H1 (cell line): ENCODE data around the gene DPYSL3. TPM values are rescaled to one million over a fixed set of nuclear protein-coding genes. Genes with fewer than 3 reads are reported as not detected.

Source experiments
- CTCF ChIA-PET: fragments of 300-600 bp; sonication (Branson Sonifier 250); formaldehyde crosslinking; loops from one replicate; lab custom pipeline; 2021; ENCODE audit not compliant: partially characterized antibody; lab: Charles Lee
- POLR2A ChIA-PET: fragments of 300-600 bp; sonication (Branson Sonifier 250); formaldehyde crosslinking; loops from one replicate; lab custom pipeline; 2021; ENCODE audit warnings: inconsistent platforms; ENCODE audit not compliant: partially characterized antibody; lab: Charles Lee
- DNase-seq, 2 experiments: peaks; one replicate each; pipeline versions ENCODE4 v3.0.0 to v3.0.0-alpha.2; 2010 to 2022; ENCODE audit warnings: low spot score in 2 of 2, low read depth in 1 of 2, mixed read lengths in 1 of 2
- FAIRE-seq: peaks from 2 replicates; lab custom pipeline; 2011; peaks lifted over from hg19 to GRCh38; lab: Jason Lieb, UNC
- H2AFZ ChIP-seq: 2 replicates; pipeline ENCODE4 v1.8.1; 2012; ENCODE audit warnings: low read length, inconsistent platforms
- H2AK5ac ChIP-seq: 2 replicates; pipeline ENCODE4 v1.6.1; 2013; ENCODE audit warnings: low read depth, low read length
- H2BK120ac ChIP-seq: replicated peaks from 2 replicates; pipeline ENCODE3; 2013; ENCODE audit warnings: low read depth, low read length, inconsistent platforms
- H2BK12ac ChIP-seq: 2 replicates; pipeline ENCODE4 v1.6.1; 2013; ENCODE audit warnings: low read depth, low read length
- H2BK15ac ChIP-seq: 2 replicates; pipeline ENCODE4 v1.6.1; 2013; ENCODE audit warnings: low read length
- H2BK20ac ChIP-seq: 2 replicates; pipeline ENCODE4 v1.6.1; 2013; ENCODE audit warnings: low read length
- H2BK5ac ChIP-seq: 2 replicates; pipeline ENCODE4 v1.6.1; 2013; ENCODE audit warnings: low read depth, low read length
- H3K14ac ChIP-seq: 2 replicates; pipeline ENCODE4 v1.6.1; 2013; ENCODE audit warnings: inconsistent platforms; ENCODE audit not compliant: insufficient read length
- H3K18ac ChIP-seq: 2 replicates; pipeline ENCODE4 v1.6.1; 2013; ENCODE audit warnings: low read length; ENCODE audit errors: extremely low read depth
- H3K23ac ChIP-seq: 2 replicates; pipeline ENCODE4 v1.6.1; 2013; ENCODE audit warnings: inconsistent platforms; ENCODE audit not compliant: insufficient read length
- H3K23me2 ChIP-seq: 2 replicates; pipeline ENCODE4 v1.6.1; 2013; ENCODE audit warnings: low read depth, low read length
- H3K27ac ChIP-seq: 2 replicates; pipeline ENCODE4 v1.6.1; 2011; ENCODE audit warnings: low read depth, low read length, inconsistent platforms
- H3K27me3 ChIP-seq, 4 experiments: replicated peaks in 1 of 4; 1 replicate in 1 of 4; 2 replicates in 3 of 4; pipeline versions ENCODE4 v1.6.1 to v1.8.1; 2011 to 2013; ENCODE audit warnings: low read length in 3 of 4, mild to moderate bottlenecking in 3 of 4, inconsistent platforms in 2 of 4, mixed read lengths in 2 of 4, moderate library complexity in 1 of 4; ENCODE audit not compliant: control insufficient read depth in 3 of 4, insufficient read depth in 3 of 4; ENCODE audit errors: extremely low read depth in 1 of 4
- H3K36me3 ChIP-seq, 4 experiments: 2 replicates each; pipeline versions ENCODE4 v1.6.1 to v1.8.1; 2011 to 2013; ENCODE audit warnings: mild to moderate bottlenecking in 4 of 4, low read length in 3 of 4, moderate library complexity in 2 of 4, control low read depth in 1 of 4, inconsistent platforms in 1 of 4; ENCODE audit not compliant: insufficient read depth in 4 of 4, control insufficient read depth in 2 of 4
- H3K4ac ChIP-seq: replicated peaks from 2 replicates; pipeline ENCODE3; 2013; ENCODE audit warnings: low read length, low read depth, mixed read lengths, inconsistent platforms; ENCODE audit not compliant: insufficient read length
- H3K4me1 ChIP-seq, 4 experiments: replicated peaks in 1 of 4; 1 replicate in 1 of 4; 2 replicates in 3 of 4; pipeline versions ENCODE4 v1.6.1 to v1.8.1; 2011 to 2013; ENCODE audit warnings: low read length in 3 of 4, inconsistent platforms in 2 of 4, mixed read lengths in 1 of 4; ENCODE audit not compliant: insufficient read depth in 4 of 4, control insufficient read depth in 3 of 4
- H3K4me2 ChIP-seq, 2 experiments: 2 replicates each; pipeline versions ENCODE4 v1.6.1 to v1.8.1; 2011 to 2013; ENCODE audit warnings: low read depth in 2 of 2, low read length in 2 of 2, control low read depth in 1 of 2, inconsistent platforms in 1 of 2, mild to moderate bottlenecking in 1 of 2; ENCODE audit not compliant: insufficient read depth in 1 of 2
- H3K4me3 ChIP-seq, 4 experiments: fragments of 200-600, 300-600 bp in 1 of 4; sonication (generic), shearing (Covaris generic), sonication (Bioruptor Twin) in 1 of 4; 2 replicates each; pipeline versions ENCODE4 v1.5.1 to v1.8.1; 2011 to 2016; ENCODE audit warnings: low read length in 4 of 4, low read depth in 3 of 4, control low read depth in 2 of 4, inconsistent platforms in 2 of 4, mild to moderate bottlenecking in 2 of 4, mixed read lengths in 1 of 4, moderate library complexity in 1 of 4; ENCODE audit not compliant: insufficient read depth in 2 of 4; ENCODE audit errors: extremely low read depth in 1 of 4
- H3K56ac ChIP-seq: replicated peaks from 2 replicates; pipeline ENCODE3; 2013; ENCODE audit warnings: low read depth, mild to moderate bottlenecking, mixed read lengths, low read length, inconsistent platforms; ENCODE audit not compliant: insufficient read length
- H3K79me1 ChIP-seq: 2 replicates; pipeline ENCODE4 v1.6.1; 2013; ENCODE audit warnings: low read depth, low read length, control low read depth
- H3K79me2 ChIP-seq, 2 experiments: 2 replicates each; pipeline versions ENCODE4 v1.6.1 to v1.8.1; 2012 to 2013; ENCODE audit warnings: low read length in 2 of 2, mild to moderate bottlenecking in 2 of 2, inconsistent platforms in 1 of 2; ENCODE audit not compliant: insufficient read depth in 2 of 2, control insufficient read depth in 1 of 2
- H3K9ac ChIP-seq, 4 experiments: replicated peaks in 1 of 4; 1 replicate in 1 of 4; 2 replicates in 3 of 4; pipeline versions ENCODE4 v1.6.1 to v1.8.1; 2011 to 2013; ENCODE audit warnings: low read depth in 3 of 4, low read length in 3 of 4, control low read depth in 2 of 4, mild to moderate bottlenecking in 2 of 4, moderate library complexity in 2 of 4, inconsistent platforms in 1 of 4; ENCODE audit errors: extremely low read depth in 1 of 4
- H3K9me3 ChIP-seq, 2 experiments: 2 replicates each; pipeline versions ENCODE4 v1.6.1 to v1.8.1; 2012 to 2013; ENCODE audit warnings: mild to moderate bottlenecking in 2 of 2, moderate library complexity in 2 of 2, control low read depth in 1 of 2, inconsistent platforms in 1 of 2, low read depth in 1 of 2, low read length in 1 of 2, mixed read lengths in 1 of 2; ENCODE audit not compliant: insufficient read depth in 2 of 2
- H4K20me1 ChIP-seq, 2 experiments: replicated peaks in 1 of 2; 2 replicates each; pipeline versions ENCODE3 to v1.8.1; 2011 to 2013; ENCODE audit warnings: inconsistent platforms in 2 of 2, low read length in 2 of 2, mild to moderate bottlenecking in 1 of 2; ENCODE audit not compliant: insufficient read depth in 2 of 2, control insufficient read depth in 1 of 2
- H4K5ac ChIP-seq: 2 replicates; pipeline ENCODE4 v1.6.1; 2013; ENCODE audit warnings: low read length, low read depth, mixed read lengths, inconsistent platforms; ENCODE audit not compliant: insufficient read length
- H4K8ac ChIP-seq: 2 replicates; pipeline ENCODE4 v1.8.0; 2013; ENCODE audit warnings: mild to moderate bottlenecking, moderate library complexity, low read length, inconsistent platforms; ENCODE audit not compliant: insufficient read depth; ENCODE audit errors: extremely low read depth
- H4K91ac ChIP-seq: replicated peaks from 2 replicates; pipeline ENCODE3; 2013; ENCODE audit warnings: low read length, mixed read lengths, inconsistent platforms; ENCODE audit not compliant: insufficient read length
- CTCF ChIP-seq, 3 experiments: IDR thresholded peaks; 1 replicate in 2 of 3; 2 replicates in 1 of 3; pipeline versions ENCODE4 v1.5.1 to v1.6.1; 2011; ENCODE audit warnings: low read length in 3 of 3, mild to moderate bottlenecking in 3 of 3, inconsistent platforms in 2 of 3, low read depth in 1 of 3, moderate library complexity in 1 of 3; ENCODE audit not compliant: insufficient read depth in 1 of 3; ENCODE audit errors: control extremely low read depth in 1 of 3
- KDM1A ChIP-seq: fragments of 200-600, 300-600 bp; sonication (generic); IDR thresholded peaks from 2 replicates; pipeline ENCODE4 v1.7.1; 2016; ENCODE audit warnings: mild to moderate bottlenecking, low read length, borderline replicate concordance
- POLR2A ChIP-seq, 2 experiments: IDR thresholded peaks; 1 replicate in 1 of 2; 2 replicates in 1 of 2; pipeline ENCODE4 v1.6.1; 2011; ENCODE audit warnings: low read depth in 2 of 2, low read length in 2 of 2, mild to moderate bottlenecking in 2 of 2; ENCODE audit errors: control extremely low read depth in 1 of 2
- RAD21 ChIP-seq, 2 experiments: IDR thresholded peaks in 1 of 2; conservative IDR thresholded peaks in 1 of 2; 2 replicates each; pipeline ENCODE4 v1.6.1; 2011; ENCODE audit warnings: low read depth in 2 of 2, low read length in 2 of 2, improper control_type of control experiment in 1 of 2, inconsistent platforms in 1 of 2, mild to moderate bottlenecking in 1 of 2, moderate library complexity in 1 of 2
- polyA plus RNA-seq, 7 experiments: library from polyadenylated mRNA; depleted of rRNA in 3 of 7; stranded (reverse) in 5 of 7; unstranded in 2 of 7; fragments of >200 nt in 5 of 7; fragments of 200-250 nt in 2 of 7; gene quantifications; 1 replicate in 5 of 7; 2 replicates in 1 of 7; 4 replicates in 1 of 7; pipeline versions ENCODE4 v1.2.1 to v1.2.3, GENCODE V29; 2011 to 2013; ENCODE audit warnings: missing spikeins in 2 of 7, mixed read lengths in 2 of 7
- total RNA-seq: library from RNA; stranded (reverse); fragmentation: NEBNext Ultra II Directional; extraction: Animal tissue kit (Norgen Biotek cat#: 25700); gene quantifications from 2 replicates; pipeline ENCODE4 v1.2.1, GENCODE V29; 2021

DPYSL3 gene
- total and polyA plus RNA-seq, 2 of the 8 experiments (the other 6 are each of a cell fraction or from before 2014, with no cell fraction given): 268 to 387 TPM

DNA sequence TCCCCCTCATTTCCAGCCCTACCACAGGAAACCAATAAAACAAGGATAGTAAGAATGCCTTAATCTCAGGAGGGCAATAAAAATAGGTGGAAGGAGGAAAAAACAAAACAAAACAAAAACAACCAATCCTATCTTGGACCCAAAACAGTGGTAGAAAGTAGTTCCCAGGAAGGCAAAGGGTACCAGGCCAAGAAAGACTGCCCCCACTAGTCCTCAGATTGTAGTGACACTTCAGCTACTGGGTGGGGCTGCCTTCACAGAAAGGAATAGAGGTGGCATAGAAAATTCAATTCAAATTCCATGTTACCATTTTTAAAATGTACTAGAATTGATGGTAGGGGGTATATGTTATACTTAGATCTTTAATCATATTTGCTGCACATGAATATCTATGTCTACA lies 59.3 kb downstream of the DPYSL3 start:
- Histone ChIP-seq H3K4me3 (peak overlapping the region; percentile 24 to 98 (median 94); a peak in 5 of 8 replicates), H2BK5ac (no peak overlapping the region), H2BK12ac (no peak overlapping the region), H3K27me3 (no peaks in the 10 kb centered on the region), H3K4me1 (peaks cover 11 to 30% (median 24%) of the 10 kb centered on the region in 4 experiments; a peak in 6 of 7 replicates), H4K8ac (no peak overlapping the region), H3K56ac (no peak overlapping the region), H3K23me2 (peaks cover 9% of the 10 kb centered on the region; the same call in 1 of the 2 replicates), H3K79me1 (peaks cover 2% of the 10 kb centered on the region), H3K18ac (no peak overlapping the region), H2AK5ac (no peak overlapping the region), H3K4me2 (peak overlapping the region; percentile 51 to 71), H4K20me1 (peaks cover 16 to 19% of the 10 kb centered on the region in 2 experiments), H3K4ac (no peak overlapping the region), H2BK120ac (no peak overlapping the region), H3K36me3 (peaks cover 3 to 26% (median 11%) of the 10 kb centered on the region in 4 experiments; a peak in 6 of 8 replicates), H4K91ac (no peak overlapping the region), H3K79me2 (peaks cover 56 to 90% of the 10 kb centered on the region in 2 experiments), H2AFZ (no peak overlapping the region), H4K5ac (no peak overlapping the region), H2BK20ac (no peak overlapping the region), H3K14ac (no peak overlapping the region), H3K27ac (no peak overlapping the region; the same call in 1 of the 2 replicates), H3K9me3 (no peaks in the 10 kb centered on the region), H3K9ac (peak overlapping the region in 1 of 4 experiments; percentile 58; a peak in 1 of 7 replicates), H3K23ac (no peak overlapping the region), H2BK15ac (no peak overlapping the region)
- CTCF ChIA-PET: interaction anchor here (0.7 to 4.5 kb wide), 25 partner anchors 8 to 227 kb away, joined by 3 to 25 read pairs (median 5); partner anchors contain the start of gene DPYSL3
- POLR2A ChIA-PET: interaction anchor here (1.0 to 5.4 kb wide), 8 partner anchors 8 to 124 kb away, joined by 3 to 47 read pairs (median 6); partner anchors contain the start of gene DPYSL3
- FAIRE-seq (peak; percentile 66), DNase-seq (no peak)
- TF ChIP-seq RAD21 (IDR thresholded peaks at IDR 0.05 in 1 of 2, conservative IDR thresholded peaks at IDR 0.05 in 1 of 2; ENCODE audit: low read depth in 2 of 2, low read length in 2 of 2): peak; percentile 19 to 22; a peak in 2 of 4 replicates
- TF ChIP-seq KDM1A: no peak
- TF ChIP-seq CTCF (IDR thresholded peaks at IDR 0.05; ENCODE audit: control extremely low read depth in 1 of 3, insufficient read depth in 1 of 3, low read depth in 1 of 3, low read length in 3 of 3): peak; percentile 14 to 52 (median 22); a peak in 3 of 4 replicates
- TF ChIP-seq POLR2A (IDR thresholded peaks at IDR 0.05; ENCODE audit: control extremely low read depth in 1 of 2, low read depth in 2 of 2, low read length in 2 of 2): 0 out of 3 replicates have a peak, but pooled peaks of 1 of the 2 experiments have one; percentile 11
